Stomach (tissue), 4 donors: ENCODE measurements around the gene THADA.

ENCODE experiments used
- EP300 ChIP-seq: sonication (generic); formaldehyde crosslinking; IDR thresholded peaks from one replicate; pipeline ENCODE4 v1.6.1; 2017; ENCODE audit warnings: antibody characterized with exemption
- POLR2A ChIP-seq, 4 donors: fragments of 450-650 bp; IDR thresholded peaks; one replicate each; pipeline ENCODE4 v1.6.1; 2016; ENCODE audit warnings: antibody characterized with exemption in 4 of 4, control low read depth in 2 of 4, mild to moderate bottlenecking in 1 of 4, moderate library complexity in 1 of 4
- POLR2AphosphoS5 ChIP-seq, 3 donors: sonication (generic); formaldehyde crosslinking; IDR thresholded peaks; one replicate each; pipeline ENCODE4 v1.6.1; 2016; ENCODE audit warnings: antibody characterized with exemption in 3 of 3
- TF ChIP-seq, protein P1 (sequence below), 7 experiments: fragments of 450-650 bp in 4 of 7; fragments of 200-600 bp in 3 of 7; sonication (generic) in 3 of 7; IDR thresholded peaks; one replicate each; pipeline ENCODE4 v1.5.1; 2016 to 2019; ENCODE audit warnings: antibody characterized with exemption in 7 of 7, control low read depth in 2 of 7, mild to moderate bottlenecking in 1 of 7

- TF ChIP-seq, protein P1, sequence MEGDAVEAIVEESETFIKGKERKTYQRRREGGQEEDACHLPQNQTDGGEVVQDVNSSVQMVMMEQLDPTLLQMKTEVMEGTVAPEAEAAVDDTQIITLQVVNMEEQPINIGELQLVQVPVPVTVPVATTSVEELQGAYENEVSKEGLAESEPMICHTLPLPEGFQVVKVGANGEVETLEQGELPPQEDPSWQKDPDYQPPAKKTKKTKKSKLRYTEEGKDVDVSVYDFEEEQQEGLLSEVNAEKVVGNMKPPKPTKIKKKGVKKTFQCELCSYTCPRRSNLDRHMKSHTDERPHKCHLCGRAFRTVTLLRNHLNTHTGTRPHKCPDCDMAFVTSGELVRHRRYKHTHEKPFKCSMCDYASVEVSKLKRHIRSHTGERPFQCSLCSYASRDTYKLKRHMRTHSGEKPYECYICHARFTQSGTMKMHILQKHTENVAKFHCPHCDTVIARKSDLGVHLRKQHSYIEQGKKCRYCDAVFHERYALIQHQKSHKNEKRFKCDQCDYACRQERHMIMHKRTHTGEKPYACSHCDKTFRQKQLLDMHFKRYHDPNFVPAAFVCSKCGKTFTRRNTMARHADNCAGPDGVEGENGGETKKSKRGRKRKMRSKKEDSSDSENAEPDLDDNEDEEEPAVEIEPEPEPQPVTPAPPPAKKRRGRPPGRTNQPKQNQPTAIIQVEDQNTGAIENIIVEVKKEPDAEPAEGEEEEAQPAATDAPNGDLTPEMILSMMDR (IDR thresholded peaks at IDR 0.05), result no peak
- no peak for TF ChIP-seq EP300
- no peak for TF ChIP-seq POLR2A (IDR thresholded peaks at IDR 0.05)
- no peak for TF ChIP-seq POLR2AphosphoS5 (IDR thresholded peaks at IDR 0.05)
Observed at GRCh38 chr2:43513216-43513615, 82.6 kb downstream of the THADA start.
